Keratinocyte (primary cell): ENCODE data around the gene DISC1. TPM values are rescaled to one million over a fixed set of nuclear protein-coding genes. Genes with fewer than 3 reads are reported as not detected.

Source experiments
- DNase-seq: peaks from one replicate; pipeline ENCODE4 v3.0.0-alpha.2; 2011; ENCODE audit warnings: low read depth, missing footprints, low spot score
- FAIRE-seq: peaks from 2 replicates; lab custom pipeline; 2011; peaks lifted over from hg19 to GRCh38; lab: Jason Lieb, UNC
- H2AFZ ChIP-seq: 2 replicates; pipeline ENCODE4 v1.6.0; 2012; ENCODE audit warnings: low read length, control low read depth, inconsistent platforms; ENCODE audit not compliant: control insufficient read depth
- H3K27ac ChIP-seq: 2 replicates; pipeline ENCODE4 v1.5.1; 2011; ENCODE audit warnings: low read length; ENCODE audit not compliant: control insufficient read depth, insufficient read depth
- H3K27me3 ChIP-seq: 3 replicates; pipeline ENCODE4 v1.6.0; 2011; ENCODE audit warnings: low read length; ENCODE audit not compliant: control insufficient read depth, insufficient read depth; ENCODE audit errors: extremely low read depth
- H3K36me3 ChIP-seq, 2 experiments: 2 replicates in 1 of 2; 3 replicates in 1 of 2; pipeline ENCODE4 v1.5.1; 2011; ENCODE audit warnings: low read length in 2 of 2, mild to moderate bottlenecking in 1 of 2; ENCODE audit not compliant: control insufficient read depth in 2 of 2, insufficient read depth in 2 of 2; ENCODE audit errors: extremely low read depth in 1 of 2
- H3K4me1 ChIP-seq: 3 replicates; pipeline ENCODE4 v1.5.1; 2011; ENCODE audit warnings: low read length; ENCODE audit not compliant: control insufficient read depth, insufficient read depth; ENCODE audit errors: extremely low read depth
- H3K4me2 ChIP-seq: 3 replicates; pipeline ENCODE4 v1.6.0; 2011; ENCODE audit warnings: low read depth, low read length; ENCODE audit not compliant: control insufficient read depth, insufficient read depth; ENCODE audit errors: extremely low read depth
- H3K4me3 ChIP-seq, 3 experiments: fragments of 200-600 bp in 1 of 3; sonication (generic) in 1 of 3; 2 replicates in 2 of 3; 3 replicates in 1 of 3; pipeline ENCODE4 v1.5.1; 2011 to 2016; ENCODE audit warnings: low read length in 3 of 3, mild to moderate bottlenecking in 3 of 3, control low read depth in 2 of 3, inconsistent platforms in 1 of 3, low read depth in 1 of 3, mixed read lengths in 1 of 3, mixed run types in 1 of 3, moderate library complexity in 1 of 3; ENCODE audit not compliant: control insufficient read depth in 2 of 3, insufficient read depth in 2 of 3; ENCODE audit errors: extremely low read depth in 1 of 3
- H3K79me2 ChIP-seq: 2 replicates; pipeline ENCODE4 v1.6.0; 2012; ENCODE audit warnings: low read length; ENCODE audit not compliant: control insufficient read depth, insufficient read depth
- H3K9ac ChIP-seq: 3 replicates; pipeline ENCODE4 v1.6.0; 2011; ENCODE audit warnings: low read length; ENCODE audit not compliant: control insufficient read depth, insufficient read depth; ENCODE audit errors: extremely low read depth
- H3K9me1 ChIP-seq: 3 replicates; pipeline ENCODE4 v1.6.0; 2011; ENCODE audit warnings: low read length; ENCODE audit not compliant: control insufficient read depth, insufficient read depth; ENCODE audit errors: extremely low read depth
- H3K9me3 ChIP-seq: 2 replicates; pipeline ENCODE4 v1.5.1; 2012; ENCODE audit warnings: low read depth, low read length; ENCODE audit not compliant: control insufficient read depth
- H4K20me1 ChIP-seq: 3 replicates; pipeline ENCODE4 v1.6.0; 2011; ENCODE audit warnings: low read length; ENCODE audit not compliant: control insufficient read depth, insufficient read depth; ENCODE audit errors: extremely low read depth
- CTCF ChIP-seq, 3 experiments: IDR thresholded peaks in 1 of 3; conservative IDR thresholded peaks in 1 of 3; optimal IDR thresholded peaks in 1 of 3; 2 replicates in 2 of 3; 3 replicates in 1 of 3; pipeline versions ENCODE3 to v1.5.1; 2011; ENCODE audit warnings: low read length in 3 of 3, mild to moderate bottlenecking in 3 of 3, moderate library complexity in 2 of 3, control low read depth in 1 of 3, inconsistent platforms in 1 of 3; ENCODE audit not compliant: insufficient read depth in 2 of 3; ENCODE audit errors: extremely low read depth in 1 of 3
- EZH2 ChIP-seq: IDR thresholded peaks from one replicate; pipeline ENCODE4 v1.6.1; 2012; ENCODE audit warnings: inconsistent platforms, mild to moderate bottlenecking, low read length, moderate library complexity
- dilution Hi-C: fragments of 300-500 bp; cut with MboI; formaldehyde crosslinking; loops from one replicate; pipeline ENCODE4 v1.7.0; 2020; ENCODE audit warnings: low sequenced_read_pairs; ENCODE audit not compliant: extremely low pct_ligation_motif_present
- polyA plus RNA-seq, 5 experiments: library from polyadenylated mRNA; depleted of rRNA in 3 of 5; stranded (reverse) in 3 of 5; stranded (forward) in 1 of 5; unstranded in 1 of 5; fragments of >200 nt; gene quantifications; 1 replicate in 1 of 5; 2 replicates in 3 of 5; 3 replicates in 1 of 5; pipeline versions ENCODE4 v1.2.1 to v1.2.3, GENCODE V29; 2011 to 2012; ENCODE audit warnings: missing spikeins in 2 of 5, low read depth in 1 of 5, low replicate concordance in 1 of 5

The DISC1 gene
- polyA plus RNA-seq, 1 donor (not counting 4 experiments of a cell fraction or from before 2014, with no cell fraction given): 0.47 TPM

GRCh38 chr1:231983588-231984193 lies 357.1 kb downstream of the DISC1 start:
- Histone ChIP-seq H3K9me1 (no peaks in the 10 kb centered on the region), H3K4me3 (no peak overlapping the region), H4K20me1 (no peaks in the 10 kb centered on the region), H3K27me3 (no peaks in the 10 kb centered on the region), H3K27ac (no peak overlapping the region), H3K79me2 (no peaks in the 10 kb centered on the region), H3K36me3 (no peaks in the 10 kb centered on the region), H3K9ac (no peak overlapping the region), H3K9me3 (no peaks in the 10 kb centered on the region), H2AFZ (no peak overlapping the region), H3K4me2 (no peak overlapping the region), H3K4me1 (no peaks in the 10 kb centered on the region)
- FAIRE-seq (no peak), DNase-seq (no peak)
- dilution Hi-C loops: no loop called here
- TF ChIP-seq EZH2 (no peak), CTCF (optimal IDR thresholded peaks at IDR 0.05 in 1 of 3, IDR thresholded peaks at IDR 0.05 in 1 of 3, conservative IDR thresholded peaks at IDR 0.05 in 1 of 3; ENCODE audit: extremely low read depth in 1 of 3, insufficient read depth in 2 of 3, low read length in 3 of 3) (no peak)

DNA sequence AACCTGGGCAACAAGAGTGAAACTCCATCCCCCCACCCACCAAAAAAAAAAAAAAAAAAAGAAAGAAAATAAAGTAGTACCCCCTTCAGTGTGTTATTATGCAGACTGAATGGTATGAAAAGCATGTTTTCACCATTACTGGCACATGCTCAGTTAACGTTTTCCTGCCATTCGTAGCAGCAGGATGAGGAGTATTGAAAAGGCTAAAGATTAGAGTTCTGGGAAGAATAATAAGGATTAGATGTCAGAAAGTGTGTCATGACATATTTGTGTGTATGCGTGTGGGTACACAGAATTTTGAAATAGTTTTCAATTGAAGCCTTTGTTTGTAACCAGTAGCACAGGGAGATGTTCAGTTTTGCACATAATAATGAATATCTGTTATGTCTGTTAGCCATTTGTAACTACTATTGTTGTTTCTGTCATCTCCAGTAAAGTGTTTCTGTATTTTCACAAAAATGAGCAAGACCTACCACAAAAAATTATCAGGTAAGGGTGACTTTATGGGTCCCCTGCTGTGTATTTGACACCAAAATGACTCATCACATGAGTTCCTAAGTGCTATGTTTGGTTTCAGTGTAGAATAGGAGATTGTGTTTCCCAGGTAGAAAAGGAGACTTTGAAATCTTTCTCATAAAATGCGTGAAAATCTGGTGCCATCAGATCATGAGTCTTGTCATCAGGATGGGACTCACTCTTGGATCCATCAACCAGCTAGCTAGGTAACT lies 358.9 kb downstream of the DISC1 start:
- Histone ChIP-seq H3K79me2 (no peaks in the 10 kb centered on the region), H3K27ac (no peak overlapping the region), H3K9me3 (no peaks in the 10 kb centered on the region), H3K4me3 (no peak overlapping the region), H3K4me2 (no peak overlapping the region), H3K36me3 (no peaks in the 10 kb centered on the region), H3K27me3 (no peaks in the 10 kb centered on the region), H3K9ac (no peak overlapping the region), H4K20me1 (no peaks in the 10 kb centered on the region), H3K4me1 (no peaks in the 10 kb centered on the region), H2AFZ (no peak overlapping the region), H3K9me1 (no peaks in the 10 kb centered on the region)
- no peak for DNase-seq
- FAIRE-seq: no peak
- dilution Hi-C loops: no loop called here
- TF ChIP-seq CTCF (optimal IDR thresholded peaks at IDR 0.05 in 1 of 3, IDR thresholded peaks at IDR 0.05 in 1 of 3, conservative IDR thresholded peaks at IDR 0.05 in 1 of 3; ENCODE audit: extremely low read depth in 1 of 3, insufficient read depth in 2 of 3, low read length in 3 of 3) (no peak), EZH2 (no peak)
